HG03439 (cell line): Measurements from ENCODE around the gene RBM39.
"Not testable (repeated sequence)": the region's sequence is repeated elsewhere in the genome, so short reads cannot be mapped to it uniquely, and the experiment has no call there.

Experiments used
- ATAC-seq: cut with Tn5 transposase; IDR thresholded peaks from one replicate; pipeline ENCODE4 v1.9.1; 2021; ENCODE audit warnings: mild to moderate bottlenecking, moderate library complexity; ENCODE audit not compliant: unreplicated experiment

Gene RBM39

GRCh38 chr20:35726842-35727711 lies 15.0 kb downstream of the RBM39 start:
- ATAC-seq, result no peak

GRCh38 chr20:35724321-35725230 lies 17.5 kb downstream of the RBM39 start:
- no peak for ATAC-seq

GRCh38 chr20:35723652-35724320 lies 18.3 kb downstream of the RBM39 start:
- not testable (repeated sequence) for ATAC-seq

GRCh38 chr20:35723275-35723639 lies 18.8 kb downstream of the RBM39 start:
- ATAC-seq, result not testable (repeated sequence)

GRCh38 chr20:35721621-35722020 lies 20.4 kb downstream of the RBM39 start:
- no peak for ATAC-seq

- no peak for ATAC-seq
Measured at GRCh38 chr20:35721219-35721618, 20.8 kb downstream of the RBM39 start.

- no peak for ATAC-seq
Measured at GRCh38 chr20:35720165-35721123, 21.6 kb downstream of the RBM39 start.

GRCh38 chr20:35719717-35720116 lies 22.3 kb downstream of the RBM39 start:
- no peak for ATAC-seq

- no peak for ATAC-seq
Measured at GRCh38 chr20:35718972-35719635, 23.0 kb downstream of the RBM39 start.

GRCh38 chr20:35718321-35718720 lies 23.7 kb downstream of the RBM39 start:
- ATAC-seq, result not testable (repeated sequence)

- ATAC-seq, result no peak
Measured at GRCh38 chr20:35716330-35716729, 25.7 kb downstream of the RBM39 start.

- no peak for ATAC-seq
Measured at GRCh38 chr20:35715652-35716051, 26.4 kb downstream of the RBM39 start.

- no peak for ATAC-seq
Measured at GRCh38 chr20:35714127-35714526, 27.9 kb downstream of the RBM39 start.

GRCh38 chr20:35713120-35713519 lies 28.9 kb downstream of the RBM39 start:
- not testable (repeated sequence) for ATAC-seq

GRCh38 chr20:35711588-35712209 lies 30.4 kb downstream of the RBM39 start:
- no peak for ATAC-seq

GRCh38 chr20:35710884-35711587 lies 31.0 kb downstream of the RBM39 start:
- no peak for ATAC-seq

- no peak for ATAC-seq
Measured at GRCh38 chr20:35710039-35710438, 32.0 kb downstream of the RBM39 start.

GRCh38 chr20:35709259-35709658 lies 32.8 kb downstream of the RBM39 start:
- ATAC-seq, result no peak
